Right lobe of liver (tissue), 6 donors: Measurements from ENCODE around the gene RPS6KA5. TPM values are rescaled to one million over a fixed set of nuclear protein-coding genes. Genes with fewer than 3 reads are reported as not detected.
A peak's percentile ranks its signal among the peaks of the same experiment; 100 is the strongest.
"Not testable (repeated sequence)": the region's sequence is repeated elsewhere in the genome, so short reads cannot be mapped to it uniquely, and the experiment has no call there.

Source experiments
- ATAC-seq, 4 donors: fragments of 200-7000 bp; cut with Tn5 transposase; one replicate each; pipeline ENCODE4 v1.9.1; 2020; ENCODE audit warnings: mild to moderate bottlenecking in 4 of 4, moderate library complexity in 4 of 4
- DNase-seq, 3 donors: peaks; one replicate each; pipeline ENCODE4 v3.0.0-alpha.2; 2020
- H3K27ac ChIP-seq, 3 donors: fragments of 200-600 bp; one replicate each; pipeline ENCODE4 v1.8.0; 2022
- H3K27me3 ChIP-seq, 2 donors: fragments of 200-600 bp; one replicate each; pipeline ENCODE4 v1.8.0; 2022
- H3K36me3 ChIP-seq, 4 donors: fragments of 200-600 bp; sonication (generic) in 1 of 4; one replicate each; pipeline versions ENCODE4 v1.5.1 to v1.8.0; 2017 to 2022; ENCODE audit warnings: control low read depth in 1 of 4
- H3K4me1 ChIP-seq, 4 donors: fragments of 200-600 bp; sonication (generic) in 1 of 4; one replicate each; pipeline versions ENCODE4 v1.5.1 to v1.8.0; 2017 to 2022; ENCODE audit warnings: control low read depth in 1 of 4
- H3K4me3 ChIP-seq, 3 donors: fragments of 200-600 bp; one replicate each; pipeline ENCODE4 v1.8.0; 2022
- H3K9me3 ChIP-seq, 4 donors: fragments of 200-600 bp; sonication (generic) in 1 of 4; one replicate each; pipeline versions ENCODE4 v1.5.1 to v1.8.0; 2017 to 2022; ENCODE audit warnings: control low read depth in 1 of 4
- CTCF ChIP-seq, 4 donors: fragments of 200-600 bp in 3 of 4; fragments of 450-650 bp in 1 of 4; IDR thresholded peaks; one replicate each; pipeline versions ENCODE4 v1.5.1 to v1.8.0; 2016 to 2022; ENCODE audit warnings: antibody characterized with exemption in 4 of 4, mild to moderate bottlenecking in 2 of 4
- POLR2A ChIP-seq: fragments of 450-650 bp; IDR thresholded peaks from one replicate; pipeline ENCODE4 v1.6.1; 2017; ENCODE audit warnings: antibody characterized with exemption, mild to moderate bottlenecking
- WGBS: methylation state at CpG from one replicate; pipeline ENCODE4 v1.1.6; 2018; ENCODE audit warnings: low coverage, low lambda C conversion rate; ENCODE audit not compliant: insufficient coverage; ENCODE audit errors: missing lambda C conversion rate; 5-methylcytosine and 5-hydroxymethylcytosine counted together
- intact Hi-C, 2 donors: fragments of 100-400 bp; cut with DNase I; formaldehyde crosslinking; loops; one replicate each; pipeline versions ENCODE4 v1.11.2 to v1.14.1; 2022
- total RNA-seq, 6 experiments: library from RNA; depleted of rRNA in 2 of 6; stranded (reverse); fragments of >200 nt in 2 of 6; fragmentation: NEBNext Ultra II Directional in 3 of 6; extraction: Animal tissue kit (Norgen Biotek cat#: 25700) in 3 of 6; gene quantifications; one replicate each; pipeline versions ENCODE4 v1.1.0 to v1.2.4, GENCODE V29; 2016 to 2023
- donor health status: DM: no; HTN: yes; CAD: no.
- donor health status: DM: no; HTN: no; CAD: no.
- donor health status: DM: no; HTN: no; CAD: no.
- donor health status: DM: no; HTN: yes; CAD: no.
- donor health status: DM: no; HTN: yes; CAD: no.

The RPS6KA5 gene
- total RNA-seq, 6 experiments from 2014 or later = 0.31 to 3.5 (median 1.7) TPM

GRCh38 chr14:90844321-90844720 is 216.1 kb downstream of the RPS6KA5 start:
- ATAC-seq (no peak), DNase-seq (no peak)
- intact Hi-C loops = no loop called here
- no peak for TF ChIP-seq CTCF (IDR thresholded peaks at IDR 0.05)
- no peak for TF ChIP-seq POLR2A
- Histone ChIP-seq H3K36me3 (no peaks in the 10 kb centered on the region), H3K27ac (no peak overlapping the region), H3K27me3 (no peaks in the 10 kb centered on the region), H3K4me3 (no peak overlapping the region), H3K9me3 (no peaks in the 10 kb centered on the region), H3K4me1 (no peaks in the 10 kb centered on the region)
- WGBS = 94% methylated on average over 2 of the region's 3 CpGs

GRCh38 chr14:90842726-90843125 is 217.7 kb downstream of the RPS6KA5 start:
- Histone ChIP-seq H3K27ac (no peak overlapping the region), H3K36me3 (no peaks in the 10 kb centered on the region), H3K4me3 (no peak overlapping the region), H3K4me1 (no peaks in the 10 kb centered on the region), H3K27me3 (no peaks in the 10 kb centered on the region), H3K9me3 (no peaks in the 10 kb centered on the region)
- no peak for DNase-seq
- intact Hi-C loops = no loop called here
- TF ChIP-seq CTCF (IDR thresholded peaks at IDR 0.05) = no peak
- TF ChIP-seq POLR2A = no peak
- ATAC-seq = peak; percentile 32 to 52 (median 47)
- 66% methylated on average over 6 of the region's 6 CpGs for WGBS

GRCh38 chr14:90840667-90841066 is 219.8 kb downstream of the RPS6KA5 start:
- H3K4me1 ChIP-seq, H3K4me3 ChIP-seq, H3K9me3 ChIP-seq, DNase-seq, intact Hi-C loops, H3K36me3 ChIP-seq, H3K27me3 ChIP-seq, H3K27ac ChIP-seq: not testable (repeated sequence)
- 62% methylated on average over 4 of the region's 4 CpGs for WGBS
- ATAC-seq = peak in 2 of 4 donors; percentile 15 to 54

DNA sequence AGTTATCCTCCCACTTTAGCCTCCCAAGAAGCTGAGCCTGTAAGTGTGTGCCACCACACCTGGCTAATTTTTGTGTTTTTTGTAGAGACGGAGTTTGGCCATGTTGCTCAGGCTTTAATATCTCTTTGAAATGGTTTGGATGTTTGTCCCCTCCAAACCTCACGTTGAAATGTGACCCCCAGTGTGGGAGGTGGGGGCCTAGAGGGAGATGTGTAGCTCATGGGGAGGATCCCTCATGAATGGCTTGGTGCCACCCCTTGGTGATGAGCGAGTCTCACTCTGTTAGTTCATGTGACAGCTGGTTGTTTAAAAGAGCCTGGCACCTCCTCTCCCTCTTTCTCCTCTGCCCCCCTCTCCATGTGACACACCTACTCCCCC is 220.6 kb downstream of the RPS6KA5 start:
- no peak for TF ChIP-seq CTCF (IDR thresholded peaks at IDR 0.05)
- no peak for TF ChIP-seq POLR2A
- DNase-seq = no peak
- Histone ChIP-seq H3K27me3 (no peaks in the 10 kb centered on the region), H3K9me3 (no peaks in the 10 kb centered on the region), H3K4me1 (no peaks in the 10 kb centered on the region), H3K36me3 (no peaks in the 10 kb centered on the region), H3K27ac (peak overlapping the region; percentile 22 to 60 (median 47)), H3K4me3 (no peak overlapping the region)
- ATAC-seq = no peak
- 87% methylated on average over 3 of the region's 3 CpGs for WGBS
- intact Hi-C loops = no loop called here

GRCh38 chr14:90839024-90839888 is 221.2 kb downstream of the RPS6KA5 start:
- Histone ChIP-seq H3K36me3 (no peaks in the 10 kb centered on the region), H3K4me1 (no peaks in the 10 kb centered on the region), H3K27me3 (no peaks in the 10 kb centered on the region), H3K27ac (peak overlapping the region; percentile 22 to 60 (median 47)), H3K4me3 (no peak overlapping the region), H3K9me3 (no peaks in the 10 kb centered on the region)
- TF ChIP-seq POLR2A (no peak), CTCF (IDR thresholded peaks at IDR 0.05) (no peak)
- intact Hi-C loops = no loop called here
- ATAC-seq (peak; percentile 71 to 74 (median 74)), DNase-seq (no peak)
- 80% methylated on average over 6 of the region's 10 CpGs for WGBS

DNA sequence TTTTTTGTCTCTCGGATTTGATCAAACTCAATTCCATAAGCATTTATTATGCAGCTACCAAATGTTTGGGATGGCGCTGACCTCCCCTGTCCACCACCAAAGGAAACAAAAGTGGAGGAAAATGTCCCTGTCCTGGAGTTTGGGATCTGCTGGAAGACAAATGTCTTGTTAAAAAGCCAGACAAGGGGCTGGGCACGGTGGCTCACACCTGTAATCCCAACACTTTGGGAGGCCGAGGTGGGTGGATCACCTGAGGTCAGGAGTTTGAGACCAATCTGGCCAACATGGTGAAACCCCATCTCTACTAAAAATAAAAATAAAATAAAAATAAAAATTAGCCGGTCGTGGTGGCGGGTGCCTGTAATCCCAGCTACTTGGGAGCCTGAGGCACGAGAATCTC is 221.9 kb downstream of the RPS6KA5 start:
- H3K27me3 ChIP-seq, DNase-seq, ATAC-seq, H3K36me3 ChIP-seq, H3K9me3 ChIP-seq, H3K4me3 ChIP-seq, intact Hi-C loops, H3K4me1 ChIP-seq: not testable (repeated sequence)
- peak overlapping the region; percentile 14 to 60 (median 47) for H3K27ac ChIP-seq
- 64% methylated on average over 8 of the region's 8 CpGs for WGBS
